PC-3 (cell line): Measurements from ENCODE around the gene EPB41L5. TPM values are rescaled to one million over a fixed set of nuclear protein-coding genes. Genes with fewer than 3 reads are reported as not detected.
"Not testable (repeated sequence)": the region's sequence is repeated elsewhere in the genome, so short reads cannot be mapped to it uniquely, and the experiment has no call there.

Source experiments
- ATAC-seq: fragments of 200-7000 bp; cut with Tn5 transposase; 2 replicates; pipeline ENCODE4 v1.9.1; 2020; ENCODE audit warnings: mild to moderate bottlenecking, moderate library complexity
- BruUV-seq: library from RNA; stranded (reverse); fragments of 400-500 nt; replicated peaks from 2 replicates; lab custom pipeline; 2021; lab: Mats Ljungman, UMichigan
- CTCF ChIA-PET: fragments of 300-600 bp; sonication (Branson Sonifier 250); formaldehyde crosslinking; loops from one replicate; lab custom pipeline; 2022; ENCODE audit warnings: antibody characterized with exemption; lab: Charles Lee
- POLR2A ChIA-PET: fragments of 300-600 bp; sonication (Branson Sonifier 250); formaldehyde crosslinking; loops from one replicate; lab custom pipeline; 2022; ENCODE audit warnings: antibody characterized with exemption; ENCODE audit not compliant: unreplicated experiment; lab: Charles Lee
- DNase-seq: peaks from one replicate; pipeline ENCODE4 v3.0.0-alpha.2; 2015
- H2AFZ ChIP-seq: fragments of 300-600 bp; sonication (generic); 2 replicates; pipeline ENCODE4 v1.6.0; 2016; ENCODE audit warnings: antibody characterized with exemption, low read length
- H3F3A ChIP-seq: fragments of 300-600 bp; sonication (generic); one replicate; pipeline ENCODE4 v1.6.0; 2017; ENCODE audit warnings: antibody characterized with exemption, low read length, control low read depth, mild to moderate bottlenecking; ENCODE audit not compliant: unreplicated experiment
- H3K27ac ChIP-seq: fragments of 300-600 bp; sonication (generic); 2 replicates; pipeline ENCODE4 v1.5.1; 2016; ENCODE audit warnings: mild to moderate bottlenecking, low read length
- H3K27me3 ChIP-seq: fragments of 300-600 bp; sonication (generic); 2 replicates; pipeline ENCODE4 v1.6.1; 2016; ENCODE audit warnings: low read length, mixed read lengths
- H3K36me3 ChIP-seq: fragments of 300-600 bp; sonication (generic); 2 replicates; pipeline ENCODE4 v1.6.1; 2016; ENCODE audit warnings: low read depth, mixed run types, low read length, mixed read lengths
- H3K4me1 ChIP-seq: fragments of 300-600 bp; sonication (generic); 2 replicates; pipeline ENCODE4 v1.5.1; 2016; ENCODE audit warnings: low read length; ENCODE audit not compliant: insufficient read depth
- H3K4me2 ChIP-seq: fragments of 300-600 bp; sonication (generic); 2 replicates; pipeline ENCODE4 v1.6.0; 2016; ENCODE audit warnings: low read length
- H3K4me3 ChIP-seq: fragments of 300-600 bp; sonication (generic); 2 replicates; pipeline ENCODE4 v1.5.1; 2016; ENCODE audit warnings: mild to moderate bottlenecking, low read length, mixed read lengths
- H3K79me2 ChIP-seq: fragments of 300-600 bp; sonication (generic); 2 replicates; pipeline ENCODE4 v1.6.1; 2017; ENCODE audit warnings: low read length, mixed read lengths
- H3K9ac ChIP-seq: fragments of 300-600 bp; sonication (generic); 2 replicates; pipeline ENCODE4 v1.6.0; 2016; ENCODE audit warnings: mild to moderate bottlenecking, low read length
- H3K9me2 ChIP-seq: fragments of 300-600 bp; sonication (generic); replicated peaks from 2 replicates; pipeline ENCODE4 v1.6.1; 2016; ENCODE audit warnings: mixed run types, low read length, mixed read lengths
- H3K9me3 ChIP-seq: fragments of 300-600 bp; sonication (generic); 2 replicates; pipeline ENCODE4 v1.6.1; 2016; ENCODE audit warnings: low read length, mixed read lengths
- H4K20me1 ChIP-seq: fragments of 300-600 bp; sonication (generic); 2 replicates; pipeline ENCODE4 v1.6.1; 2016; ENCODE audit warnings: low read length, mixed read lengths
- CTCF ChIP-seq: fragments of 300-600 bp; sonication (generic); conservative IDR thresholded peaks from 2 replicates; pipeline ENCODE4 v1.5.1; 2017; ENCODE audit warnings: antibody characterized with exemption, low read depth, mild to moderate bottlenecking, low read length
- EZH2 ChIP-seq: fragments of 300-600 bp; sonication (generic); IDR thresholded peaks from one replicate; pipeline ENCODE4 v1.6.1; 2017; ENCODE audit warnings: antibody characterized with exemption, mild to moderate bottlenecking, low read length; ENCODE audit not compliant: unreplicated experiment
- EZH2phosphoT487 ChIP-seq: fragments of 300-600 bp; sonication (generic); IDR thresholded peaks from 2 replicates; pipeline ENCODE4 v1.6.1; 2018; ENCODE audit warnings: mild to moderate bottlenecking, antibody characterized with exemption, low read length, borderline replicate concordance
- intact Hi-C: fragments of 100-400 bp; cut with micrococcal nuclease; formaldehyde crosslinking; loops from 2 replicates; pipeline ENCODE4 v1.9.0; 2023
- total RNA-seq: library from RNA; depleted of rRNA; stranded (reverse); fragments of >200 nt; gene quantifications from 2 replicates; pipeline ENCODE4 v1.2.3, GENCODE V29; 2014

The EPB41L5 gene
- total RNA-seq, 1 experiment from 2014 or later, result 11.7 TPM

- no peak for DNase-seq
- H3K27me3 ChIP-seq, result no peaks in the 10 kb centered on the region
- no peaks in the 10 kb centered on the region for H3F3A ChIP-seq
- H3K79me2 ChIP-seq, result peaks cover 11% of the 10 kb centered on the region
- intact Hi-C loops, result no loop called here
- no peak overlapping the region for H3K9ac ChIP-seq
- H3K9me3 ChIP-seq, result no peaks in the 10 kb centered on the region
- no peaks in the 10 kb centered on the region for H4K20me1 ChIP-seq
- H3K36me3 ChIP-seq, result no peaks in the 10 kb centered on the region
- BruUV-seq, result no TSS peak
- H3K4me3 ChIP-seq, result no peak overlapping the region
- POLR2A ChIA-PET, result no interaction called here
- ATAC-seq, result no peak
- H3K9me2 ChIP-seq, result no peaks in the 10 kb centered on the region
- CTCF ChIA-PET, result no interaction called here
- no peak for TF ChIP-seq CTCF
- no peak for TF ChIP-seq EZH2
- no peak for TF ChIP-seq EZH2phosphoT487
- no peak overlapping the region for H3K27ac ChIP-seq
- H2AFZ ChIP-seq, result no peak overlapping the region
- peaks cover 8% of the 10 kb centered on the region; the same call in 1 of the 2 replicates for H3K4me1 ChIP-seq
- H3K4me2 ChIP-seq, result no peak overlapping the region
Measured at GRCh38 chr2:120020554-120020953, 7.7 kb downstream of the EPB41L5 start.

- DNase-seq, CTCF ChIA-PET, H3K27me3 ChIP-seq, ATAC-seq, H3K9me3 ChIP-seq, H4K20me1 ChIP-seq, H3K9ac ChIP-seq, POLR2A ChIA-PET, H3K4me1 ChIP-seq, H3K27ac ChIP-seq, H3K4me3 ChIP-seq, H3K36me3 ChIP-seq, H3K9me2 ChIP-seq, BruUV-seq, H3K4me2 ChIP-seq, H3F3A ChIP-seq, H3K79me2 ChIP-seq, H2AFZ ChIP-seq, intact Hi-C loops: not testable (repeated sequence)
Measured at GRCh38 chr2:120022505-120022904, 9.6 kb downstream of the EPB41L5 start.

GRCh38 chr2:120026890-120027289 lies 14.0 kb downstream of the EPB41L5 start:
- Histone ChIP-seq H3K4me2 (no peak overlapping the region), H3K27me3 (no peaks in the 10 kb centered on the region), H3K4me1 (no peaks in the 10 kb centered on the region), H3K79me2 (no peaks in the 10 kb centered on the region), H3K9me2 (no peaks in the 10 kb centered on the region), H4K20me1 (no peaks in the 10 kb centered on the region), H3F3A (no peaks in the 10 kb centered on the region), H3K9ac (no peak overlapping the region), H3K36me3 (0 out of 2 replicates have a peak, but pooled peaks cover 2% of the 10 kb centered on the region), H3K9me3 (no peaks in the 10 kb centered on the region), H2AFZ (no peak overlapping the region), H3K4me3 (no peak overlapping the region), H3K27ac (no peak overlapping the region)
- ChIA-PET CTCF (no interaction called here), POLR2A (no interaction called here)
- TF ChIP-seq EZH2phosphoT487 (no peak), CTCF (peak; percentile 48; the same call in 1 of the 2 replicates), EZH2 (no peak)
- BruUV-seq, result no TSS peak
- DNase-seq (no peak), ATAC-seq (no peak)
- intact Hi-C loops, result no loop called here
